Ovary (tissue), 9 donors: Measurements from ENCODE around the gene COL24A1. TPM values are rescaled to one million over a fixed set of nuclear protein-coding genes. Genes with fewer than 3 reads are reported as not detected.

Experiments
- DNase-seq, 5 donors: peaks; one replicate each; pipeline ENCODE4 v3.0.0-alpha.2; 2019 to 2020
- H3K27ac ChIP-seq, 2 donors: fragments of 200-600 bp; one replicate each; pipeline versions ENCODE4 v1.5.1 to v1.8.0; 2019 to 2022
- H3K27me3 ChIP-seq: fragments of 200-600 bp; one replicate; pipeline ENCODE4 v1.8.0; 2022
- H3K36me3 ChIP-seq: fragments of 200-600 bp; sonication (generic); one replicate; pipeline ENCODE4 v1.5.1; 2019
- H3K4me1 ChIP-seq: one replicate; pipeline ENCODE4 v1.8.1; 2013; ENCODE audit warnings: mild to moderate bottlenecking, moderate library complexity; ENCODE audit not compliant: insufficient read depth
- H3K4me3 ChIP-seq: fragments of 200-600 bp; sonication (generic); one replicate; pipeline ENCODE4 v1.5.1; 2017
- H3K9me3 ChIP-seq, 2 donors: fragments of 200-600 bp in 1 of 2; sonication (generic) in 1 of 2; one replicate each; pipeline versions ENCODE4 v1.5.1 to v1.8.1; 2013 to 2019; ENCODE audit warnings: mild to moderate bottlenecking in 1 of 2, moderate library complexity in 1 of 2
- EP300 ChIP-seq: sonication (generic); formaldehyde crosslinking; IDR thresholded peaks from one replicate; pipeline ENCODE4 v1.6.1; 2017; ENCODE audit warnings: antibody characterized with exemption
- POLR2A ChIP-seq: fragments of 450-650 bp; IDR thresholded peaks from one replicate; pipeline ENCODE4 v1.6.1; 2017; ENCODE audit warnings: antibody characterized with exemption, mild to moderate bottlenecking, moderate library complexity
- WGBS, 3 donors: extraction: QIAGEN DNeasy Blood & Tissue Kit in 1 of 3; methylation state at CpG; one replicate each; pipeline versions ENCODE4 v1.1.5 to v1.1.7; 2013 to 2017; 5-methylcytosine and 5-hydroxymethylcytosine counted together
- intact Hi-C, 4 donors: fragments of 100-400 bp; cut with DNase I; formaldehyde crosslinking; loops; one replicate each; pipeline versions ENCODE4 v1.11.0 to v1.15.1; 2022 to 2023
- polyA plus RNA-seq, 2 donors: library from polyadenylated mRNA; stranded (reverse); fragments of 200-250 nt in 1 of 2; fragments of 350-450 nt in 1 of 2; fragmentation: Illumina TruSeq in 1 of 2; extraction: RNeasy Lipid Tissue Mini Kit (QIAGEN cat#74804) in 1 of 2; gene quantifications; one replicate each; pipeline ENCODE4 v1.2.3, GENCODE V29; 2013 to 2014
- total RNA-seq, 7 donors: library from RNA; depleted of rRNA in 2 of 7; stranded (reverse); fragments of >200 nt in 2 of 7; fragmentation: NEBNext Ultra II Directional in 3 of 7; extraction: Animal tissue kit (Norgen Biotek cat#: 25700) in 3 of 7; gene quantifications; one replicate each; pipeline versions ENCODE4 v1.1.0 to v1.2.4, GENCODE V29; 2016 to 2023
- TF ChIP-seq, protein P1 (sequence below), 3 donors: fragments of 450-650 bp in 2 of 3; fragments of 200-600 bp in 1 of 3; IDR thresholded peaks; one replicate each; pipeline versions ENCODE4 v1.5.1 to v1.8.0; 2016 to 2022; ENCODE audit warnings: antibody characterized with exemption in 3 of 3, mild to moderate bottlenecking in 1 of 3
- donor health status: DM: no; HTN: no; CAD: no; lungs with moderate emphysema.
- donor health status: DM: no; HTN: no; CAD: no.
- donor health status: Bipolar disorder and iron deficiency.
- donor health status: DM: yes; HTN: yes; CAD: no.
- donor health status: DM: no; HTN: no; CAD: no.
- donor health status: DM: yes; HTN: yes; CAD: no.

Gene COL24A1
- total and polyA plus RNA-seq, 9 donors, result 0.31 to 5.8 (median 0.74) TPM

DNA sequence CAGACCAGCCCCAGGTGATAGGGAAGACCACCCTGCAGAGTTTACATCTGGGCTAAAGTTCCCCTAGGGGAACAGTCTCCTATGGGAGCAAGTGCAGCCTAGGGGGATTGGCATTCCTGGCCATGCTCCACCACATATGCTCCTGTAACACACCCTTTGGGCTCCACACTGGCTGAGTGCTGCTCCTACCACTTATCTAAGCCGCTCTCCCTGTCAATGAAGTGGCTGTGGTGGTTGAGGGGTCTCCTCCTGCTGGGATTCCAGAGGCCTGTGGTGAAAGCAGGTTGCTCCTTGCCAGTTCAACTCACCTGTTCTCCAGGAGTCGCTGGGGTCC is 51.1 kb downstream of the COL24A1 start:
- Histone ChIP-seq H3K36me3 (no peaks in the 10 kb centered on the region), H3K9me3 (no peaks in the 10 kb centered on the region), H3K4me3 (no peak overlapping the region), H3K27me3 (no peaks in the 10 kb centered on the region), H3K4me1 (no peaks in the 10 kb centered on the region), H3K27ac (no peak overlapping the region)
- 92 to 97% (median 96%) methylated on average over 2 of the region's 2 CpGs for WGBS, 3 donors
- TF ChIP-seq EP300, result no peak
- TF ChIP-seq POLR2A, result no peak
- TF ChIP-seq, protein P1, sequence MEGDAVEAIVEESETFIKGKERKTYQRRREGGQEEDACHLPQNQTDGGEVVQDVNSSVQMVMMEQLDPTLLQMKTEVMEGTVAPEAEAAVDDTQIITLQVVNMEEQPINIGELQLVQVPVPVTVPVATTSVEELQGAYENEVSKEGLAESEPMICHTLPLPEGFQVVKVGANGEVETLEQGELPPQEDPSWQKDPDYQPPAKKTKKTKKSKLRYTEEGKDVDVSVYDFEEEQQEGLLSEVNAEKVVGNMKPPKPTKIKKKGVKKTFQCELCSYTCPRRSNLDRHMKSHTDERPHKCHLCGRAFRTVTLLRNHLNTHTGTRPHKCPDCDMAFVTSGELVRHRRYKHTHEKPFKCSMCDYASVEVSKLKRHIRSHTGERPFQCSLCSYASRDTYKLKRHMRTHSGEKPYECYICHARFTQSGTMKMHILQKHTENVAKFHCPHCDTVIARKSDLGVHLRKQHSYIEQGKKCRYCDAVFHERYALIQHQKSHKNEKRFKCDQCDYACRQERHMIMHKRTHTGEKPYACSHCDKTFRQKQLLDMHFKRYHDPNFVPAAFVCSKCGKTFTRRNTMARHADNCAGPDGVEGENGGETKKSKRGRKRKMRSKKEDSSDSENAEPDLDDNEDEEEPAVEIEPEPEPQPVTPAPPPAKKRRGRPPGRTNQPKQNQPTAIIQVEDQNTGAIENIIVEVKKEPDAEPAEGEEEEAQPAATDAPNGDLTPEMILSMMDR (IDR thresholded peaks at IDR 0.05), result no peak
- intact Hi-C loops, result no loop called here
- no peak for DNase-seq

DNA sequence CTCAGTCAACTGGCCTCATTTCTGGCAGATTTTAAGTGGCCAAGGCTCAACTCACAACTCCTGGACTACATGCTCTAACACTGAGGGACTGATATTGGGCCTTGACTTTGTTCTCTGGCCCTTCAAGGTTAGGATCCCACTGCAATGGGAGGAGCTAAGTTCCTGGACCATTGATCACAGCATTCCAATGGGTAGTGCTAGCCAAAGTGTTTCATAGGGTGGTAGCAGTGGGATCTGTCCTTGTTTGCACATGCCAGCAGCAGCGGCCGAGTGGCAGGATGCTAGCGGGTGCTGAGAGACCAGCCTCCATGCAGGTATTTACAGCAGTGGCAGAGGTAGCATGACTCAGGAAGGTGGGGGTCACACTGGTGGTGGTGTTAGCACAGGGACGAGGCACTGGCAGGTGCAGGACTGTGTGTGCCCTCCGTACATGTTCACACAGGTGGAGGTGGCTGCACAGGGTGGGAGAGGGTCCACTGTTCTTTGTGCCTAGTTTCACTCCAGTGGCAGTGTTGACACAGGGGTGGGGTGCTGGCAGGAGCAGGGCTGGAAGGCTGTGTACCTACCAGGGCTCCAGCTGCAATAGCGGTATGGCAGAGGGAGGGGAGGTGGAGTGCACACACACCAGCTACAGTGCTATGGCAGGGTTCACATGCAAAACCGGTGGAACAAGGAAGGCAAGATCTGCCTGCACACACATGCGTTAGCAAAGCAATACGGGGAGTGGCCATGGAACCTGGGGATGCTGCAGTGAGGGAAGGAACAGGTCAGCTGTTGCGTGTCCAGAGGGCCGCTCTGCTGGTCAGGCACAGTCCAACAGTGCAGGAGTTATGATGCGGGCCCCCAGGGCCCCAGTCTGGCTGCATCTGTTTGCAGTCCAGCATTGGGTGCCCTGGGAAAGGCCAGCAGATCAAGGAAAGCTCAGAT is 51.7 kb downstream of the COL24A1 start:
- Histone ChIP-seq H3K27me3 (no peaks in the 10 kb centered on the region), H3K36me3 (no peaks in the 10 kb centered on the region), H3K4me3 (no peak overlapping the region), H3K27ac (no peak overlapping the region), H3K9me3 (no peaks in the 10 kb centered on the region), H3K4me1 (no peaks in the 10 kb centered on the region)
- TF ChIP-seq POLR2A (no peak), EP300 (no peak)
- TF ChIP-seq, protein P1 (IDR thresholded peaks at IDR 0.05), result no peak
- WGBS, 3 donors, result 88 to 94% (median 92%) methylated on average over 12 of the region's 12 CpGs
- DNase-seq, result no peak
- intact Hi-C loops, result no loop called here

GRCh38 chr1:86101616-86102015 is 55.0 kb downstream of the COL24A1 start:
- H3K27me3 ChIP-seq, result no peaks in the 10 kb centered on the region
- no peak for DNase-seq
- H3K4me1 ChIP-seq, result no peaks in the 10 kb centered on the region
- intact Hi-C loops, result no loop called here
- TF ChIP-seq EP300, result no peak
- no peak for TF ChIP-seq POLR2A
- TF ChIP-seq, protein P1 (IDR thresholded peaks at IDR 0.05), result no peak
- H3K27ac ChIP-seq, result no peak overlapping the region
- 5 to 7% (median 6%) methylated on average over 2 of the region's 2 CpGs for WGBS, 3 donors
- no peaks in the 10 kb centered on the region for H3K9me3 ChIP-seq
- H3K36me3 ChIP-seq, result no peaks in the 10 kb centered on the region
- H3K4me3 ChIP-seq, result no peak overlapping the region

- no peaks in the 10 kb centered on the region for H3K36me3 ChIP-seq
- H3K27ac ChIP-seq, result no peak overlapping the region
- H3K4me1 ChIP-seq, result no peaks in the 10 kb centered on the region
- H3K27me3 ChIP-seq, result no peaks in the 10 kb centered on the region
- H3K4me3 ChIP-seq, result no peak overlapping the region
- H3K9me3 ChIP-seq, result no peaks in the 10 kb centered on the region
- TF ChIP-seq EP300 (no peak), POLR2A (no peak)
- TF ChIP-seq, protein P1 (IDR thresholded peaks at IDR 0.05), result no peak
- DNase-seq, result no peak
- WGBS, 3 donors, result 38 to 61% (median 43%) methylated on average over 1 of the region's 1 CpG
- intact Hi-C loops, result no loop called here
These were observed 56.2 kb downstream of the COL24A1 start for GRCh38 chr1:86100401-86100800.
